HepG2 (cell line): ENCODE data around the gene HOXB6.

Source experiments
- GABPA ChIP-seq, 2 experiments: IDR thresholded peaks; 2 replicates each; pipeline ENCODE4 v1.6.1; 2011 to 2016; ENCODE audit warnings: low read depth in 2 of 2, low read length in 1 of 2, missing biosample characterization in 1 of 2, missing genetic modification characterization in 1 of 2
- HDAC6 ChIP-seq: fragments of 200-600 bp; sonication (generic); IDR thresholded peaks from 2 replicates; pipeline ENCODE4 v1.7.0; 2017; ENCODE audit warnings: mild to moderate bottlenecking, antibody characterized with exemption, low read length, low read depth
- HNRNPH1 ChIP-seq: fragments of 200-400 bp; formaldehyde crosslinking; optimal IDR thresholded peaks from 2 replicates; pipeline ENCODE3; 2017; ENCODE audit warnings: mild to moderate bottlenecking, low read depth, low read length
- HOXA7 ChIP-seq: sonication (generic); formaldehyde crosslinking; IDR thresholded peaks from 2 replicates; pipeline ENCODE4 v1.8.1; 2022; ENCODE audit warnings: mild to moderate bottlenecking, missing genetic modification reagents, moderate library complexity
- MAX ChIP-seq: IDR thresholded peaks from 2 replicates; pipeline ENCODE4 v1.6.1; 2012; ENCODE audit warnings: inconsistent platforms
- MBD4 ChIP-seq: IDR thresholded peaks from 2 replicates; pipeline ENCODE4 v1.6.1; 2012; ENCODE audit warnings: low read length, inconsistent platforms, borderline replicate concordance
- PTBP1 ChIP-seq: fragments of 200-400 bp; formaldehyde crosslinking; IDR thresholded peaks from 2 replicates; pipeline ENCODE4 v1.6.1; 2018; ENCODE audit warnings: low read length, low read depth; ENCODE audit not compliant: poor library complexity, severe bottlenecking
- RXRA ChIP-seq: sonication (generic); formaldehyde crosslinking; IDR thresholded peaks from 2 replicates; pipeline ENCODE4 v1.5.1; 2020; ENCODE audit warnings: missing genetic modification reagents
- SIN3B ChIP-seq: fragments of 150-350 bp; IDR thresholded peaks from 2 replicates; pipeline ENCODE4 v1.6.1; 2014; ENCODE audit warnings: low read length
- USF2 ChIP-seq, 2 experiments: sonication (generic) in 1 of 2; formaldehyde crosslinking in 1 of 2; IDR thresholded peaks; 2 replicates each; pipeline versions ENCODE4 v1.5.1 to v1.6.1; 2011 to 2020; ENCODE audit warnings: borderline replicate concordance in 1 of 2, low read depth in 1 of 2, low read length in 1 of 2, mild to moderate bottlenecking in 1 of 2, missing genetic modification reagents in 1 of 2, moderate library complexity in 1 of 2
- ZNF501 ChIP-seq: sonication (generic); formaldehyde crosslinking; IDR thresholded peaks from 2 replicates; pipeline ENCODE4 v1.5.1; 2020; ENCODE audit warnings: mild to moderate bottlenecking, moderate library complexity, missing genetic modification reagents
- ZNF576 ChIP-seq: sonication (generic); formaldehyde crosslinking; IDR thresholded peaks from 2 replicates; pipeline ENCODE4 v1.4.0; 2020; ENCODE audit warnings: mild to moderate bottlenecking, missing genetic modification reagents
- ZNF720 ChIP-seq: sonication (generic); formaldehyde crosslinking; IDR thresholded peaks from 2 replicates; pipeline ENCODE4 v1.4.0; 2020; ENCODE audit warnings: missing genetic modification reagents
- TF ChIP-seq, protein P1 (sequence below): sonication (generic); formaldehyde crosslinking; IDR thresholded peaks from 2 replicates; pipeline ENCODE4 v1.5.0; 2020; ENCODE audit warnings: mild to moderate bottlenecking, missing genetic modification reagents, moderate library complexity

DNA sequence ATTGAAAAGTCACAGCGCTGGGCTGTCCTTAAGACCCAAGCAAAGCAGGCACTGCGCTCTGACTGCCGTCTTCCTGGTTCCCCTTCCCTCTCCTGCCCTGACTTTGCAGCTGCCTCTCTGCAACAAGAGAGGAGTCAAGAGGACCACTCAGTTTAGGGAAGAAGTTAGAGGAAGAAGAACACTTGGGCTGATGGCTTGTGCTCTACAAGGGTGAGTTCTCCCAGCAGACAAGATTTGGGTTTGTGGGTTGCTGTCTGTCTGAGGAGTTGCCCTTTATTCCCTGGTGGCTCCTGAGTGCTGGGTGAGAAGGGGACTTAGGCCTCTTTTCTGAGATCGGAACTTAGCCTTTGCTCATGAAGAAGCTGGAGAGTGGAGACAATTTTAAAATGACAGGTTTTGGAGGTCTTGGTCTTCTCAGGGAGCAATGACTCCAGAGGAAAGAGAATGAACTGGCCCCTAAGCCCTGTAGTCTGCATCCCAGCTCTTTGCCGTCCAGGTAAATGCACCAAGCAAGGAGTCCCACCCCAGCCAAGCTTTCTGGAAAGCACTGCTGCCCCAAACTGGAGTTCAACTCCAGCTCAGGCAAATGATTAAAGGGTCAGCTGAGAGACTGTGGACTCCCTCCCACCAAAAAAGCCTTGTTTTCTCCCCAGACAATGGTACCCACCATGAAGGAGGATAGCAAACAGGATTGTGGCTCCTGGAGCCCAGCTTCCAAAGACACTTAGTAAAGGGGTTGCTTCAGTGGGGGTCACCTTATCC lies 24.0 kb upstream of the HOXB6 start:
- TF ChIP-seq, protein P1, sequence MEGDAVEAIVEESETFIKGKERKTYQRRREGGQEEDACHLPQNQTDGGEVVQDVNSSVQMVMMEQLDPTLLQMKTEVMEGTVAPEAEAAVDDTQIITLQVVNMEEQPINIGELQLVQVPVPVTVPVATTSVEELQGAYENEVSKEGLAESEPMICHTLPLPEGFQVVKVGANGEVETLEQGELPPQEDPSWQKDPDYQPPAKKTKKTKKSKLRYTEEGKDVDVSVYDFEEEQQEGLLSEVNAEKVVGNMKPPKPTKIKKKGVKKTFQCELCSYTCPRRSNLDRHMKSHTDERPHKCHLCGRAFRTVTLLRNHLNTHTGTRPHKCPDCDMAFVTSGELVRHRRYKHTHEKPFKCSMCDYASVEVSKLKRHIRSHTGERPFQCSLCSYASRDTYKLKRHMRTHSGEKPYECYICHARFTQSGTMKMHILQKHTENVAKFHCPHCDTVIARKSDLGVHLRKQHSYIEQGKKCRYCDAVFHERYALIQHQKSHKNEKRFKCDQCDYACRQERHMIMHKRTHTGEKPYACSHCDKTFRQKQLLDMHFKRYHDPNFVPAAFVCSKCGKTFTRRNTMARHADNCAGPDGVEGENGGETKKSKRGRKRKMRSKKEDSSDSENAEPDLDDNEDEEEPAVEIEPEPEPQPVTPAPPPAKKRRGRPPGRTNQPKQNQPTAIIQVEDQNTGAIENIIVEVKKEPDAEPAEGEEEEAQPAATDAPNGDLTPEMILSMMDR (CRISPR knock-in tag), result no peak
- TF ChIP-seq HDAC6, result no peak
- TF ChIP-seq GABPA (IDR thresholded peaks at IDR 0.05; ENCODE audit: low read depth, low read length), result no peak
- no peak for TF ChIP-seq GABPA (CRISPR knock-in tag; IDR thresholded peaks at IDR 0.05; ENCODE audit: low read depth)
- TF ChIP-seq RXRA (CRISPR knock-in tag), result no peak
- no peak for TF ChIP-seq MBD4
- no peak for TF ChIP-seq PTBP1
- no peak for TF ChIP-seq MAX
- TF ChIP-seq HNRNPH1, result no peak
- no peak for TF ChIP-seq ZNF576 (CRISPR knock-in tag)
- TF ChIP-seq HOXA7 (CRISPR knock-in tag), result no peak
- TF ChIP-seq USF2 (IDR thresholded peaks at IDR 0.05; ENCODE audit: low read depth, low read length), result no peak
- no peak for TF ChIP-seq USF2 (CRISPR knock-in tag; IDR thresholded peaks at IDR 0.05; ENCODE audit: borderline replicate concordance)
- TF ChIP-seq ZNF720 (CRISPR knock-in tag), result no peak
- TF ChIP-seq ZNF501 (CRISPR knock-in tag), result no peak
- no peak for TF ChIP-seq SIN3B
